NCI-H146 (cell line): ENCODE measurements around the gene PHF1.

ENCODE experiments used
- DNase-seq: peaks from one replicate; lab custom pipeline; 2025; lab: John Stamatoyannopoulos, UW

Gene PHF1

DNA sequence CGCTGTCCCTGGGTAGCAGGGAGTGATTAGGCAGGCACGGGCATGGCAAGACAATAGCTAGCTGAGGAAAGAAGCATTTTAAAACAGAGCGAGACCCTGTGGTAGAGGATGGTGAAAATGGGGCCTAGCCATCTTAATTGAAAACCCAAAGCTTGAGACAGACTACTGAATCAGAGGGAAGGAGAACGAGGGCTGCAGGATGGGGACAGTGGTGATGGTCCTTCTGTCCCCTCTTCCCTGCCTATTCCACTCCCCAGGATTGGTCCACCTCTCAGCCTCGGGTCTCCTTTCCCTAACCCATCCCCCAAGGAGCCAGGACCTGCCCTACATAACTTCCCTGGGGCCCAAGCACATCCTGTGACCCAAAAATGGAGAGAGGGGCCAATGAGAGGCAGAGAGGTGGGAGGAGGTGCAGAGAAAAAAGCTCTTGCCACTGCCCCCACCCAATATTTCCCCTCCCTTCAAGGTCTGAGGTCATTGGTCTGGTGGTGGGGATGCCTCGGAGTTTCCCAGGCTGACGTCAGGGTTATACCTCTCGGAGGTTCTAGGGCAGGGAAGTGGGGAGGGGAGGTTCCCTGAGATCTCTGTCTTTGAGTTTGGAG lies 8.0 kb downstream of the PHF1 start:
- peak; percentile 40 for DNase-seq

DNA sequence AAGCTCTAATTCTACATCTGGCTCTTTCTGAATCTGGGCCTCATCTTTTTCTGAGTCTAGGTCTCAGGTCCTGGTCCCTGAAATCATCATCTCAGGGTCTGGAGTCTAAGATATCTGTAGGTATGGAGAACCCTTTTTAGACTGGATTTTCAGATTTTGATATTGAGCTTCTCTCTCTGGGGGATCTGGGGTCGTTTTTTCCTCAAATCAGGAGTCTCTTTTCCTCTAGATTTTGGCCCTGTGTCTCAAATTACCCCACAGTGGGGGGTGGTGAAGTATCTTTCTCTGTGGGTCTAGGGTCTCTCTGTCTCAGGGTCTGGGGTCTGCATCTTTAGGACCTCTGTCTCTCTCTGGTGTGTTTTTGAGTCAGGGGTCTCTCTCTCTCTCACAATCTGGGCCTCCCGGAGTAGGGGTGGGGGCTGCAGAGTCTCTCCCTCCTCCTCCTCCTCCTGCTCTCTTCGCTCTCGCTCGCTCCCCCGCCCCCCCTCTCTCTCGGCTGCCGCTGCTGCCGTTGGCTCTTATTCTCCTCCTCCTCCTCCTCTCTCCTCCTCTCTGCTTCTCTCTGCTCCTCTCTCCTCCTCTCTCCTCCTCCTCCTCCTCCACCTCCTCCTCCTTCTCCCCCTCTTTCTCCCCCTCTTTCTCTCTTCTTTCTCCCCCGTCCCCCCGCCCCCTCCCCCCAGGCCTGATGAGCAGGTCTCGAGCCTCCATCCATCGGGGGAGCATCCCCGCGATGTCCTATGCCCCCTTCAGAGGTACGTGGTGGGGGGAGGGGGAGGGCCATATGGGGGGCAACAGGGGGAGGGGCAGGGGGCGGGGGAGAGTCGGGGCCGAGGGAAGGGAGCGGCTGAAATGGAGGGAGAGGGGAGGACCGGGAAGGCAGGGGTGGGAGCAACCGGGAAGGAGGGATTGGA lies 9.0 kb downstream of the PHF1 start, which contains the start of gene SYNGAP1:
TSS of gene SYNGAP1 (plus strand) at position 486 of the 911 bp plus-strand sequence. CDS start at position 686, 200 bp downstream.
- DNase-seq: peak; percentile 58

GRCh38 chr6:33420491-33421343 lies 9.9 kb downstream of the PHF1 start:
- DNase-seq: peak; percentile 19

DNA sequence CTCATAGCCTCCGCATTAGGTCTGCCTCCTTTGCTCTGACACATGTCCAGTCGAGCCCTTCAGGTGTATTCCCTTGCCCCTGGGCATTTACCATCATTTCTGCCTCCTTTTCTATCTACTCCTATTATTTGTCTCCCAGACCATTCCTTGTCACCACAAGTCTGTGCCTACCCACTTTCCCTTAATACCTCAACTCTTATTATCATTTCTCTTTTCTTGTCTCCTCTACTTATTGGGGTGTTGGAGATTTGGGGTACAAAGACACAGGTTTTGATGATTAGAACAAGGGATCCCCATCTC lies 10.5 kb downstream of the PHF1 start:
- no peak for DNase-seq

DNA sequence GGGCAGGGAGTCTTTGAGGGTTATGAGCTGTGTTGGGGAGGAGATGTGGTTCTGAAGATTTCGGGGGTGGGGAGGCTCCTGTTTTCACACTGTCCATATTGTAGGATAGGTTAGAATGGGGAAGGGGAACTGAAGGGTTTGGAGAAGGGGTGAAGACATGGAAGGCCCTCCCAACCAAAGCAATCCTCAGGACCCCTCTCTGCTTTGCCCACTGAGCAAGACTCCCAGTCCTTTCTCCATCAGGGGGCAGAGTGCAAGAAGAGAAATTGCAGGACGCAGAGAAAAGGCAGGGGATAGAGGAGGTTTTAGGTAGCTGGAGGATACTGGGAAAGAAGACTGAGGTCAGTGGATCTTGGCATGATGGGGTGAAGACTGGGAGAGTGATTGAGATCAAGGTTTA lies 13.0 kb downstream of the PHF1 start:
- no peak for DNase-seq

DNA sequence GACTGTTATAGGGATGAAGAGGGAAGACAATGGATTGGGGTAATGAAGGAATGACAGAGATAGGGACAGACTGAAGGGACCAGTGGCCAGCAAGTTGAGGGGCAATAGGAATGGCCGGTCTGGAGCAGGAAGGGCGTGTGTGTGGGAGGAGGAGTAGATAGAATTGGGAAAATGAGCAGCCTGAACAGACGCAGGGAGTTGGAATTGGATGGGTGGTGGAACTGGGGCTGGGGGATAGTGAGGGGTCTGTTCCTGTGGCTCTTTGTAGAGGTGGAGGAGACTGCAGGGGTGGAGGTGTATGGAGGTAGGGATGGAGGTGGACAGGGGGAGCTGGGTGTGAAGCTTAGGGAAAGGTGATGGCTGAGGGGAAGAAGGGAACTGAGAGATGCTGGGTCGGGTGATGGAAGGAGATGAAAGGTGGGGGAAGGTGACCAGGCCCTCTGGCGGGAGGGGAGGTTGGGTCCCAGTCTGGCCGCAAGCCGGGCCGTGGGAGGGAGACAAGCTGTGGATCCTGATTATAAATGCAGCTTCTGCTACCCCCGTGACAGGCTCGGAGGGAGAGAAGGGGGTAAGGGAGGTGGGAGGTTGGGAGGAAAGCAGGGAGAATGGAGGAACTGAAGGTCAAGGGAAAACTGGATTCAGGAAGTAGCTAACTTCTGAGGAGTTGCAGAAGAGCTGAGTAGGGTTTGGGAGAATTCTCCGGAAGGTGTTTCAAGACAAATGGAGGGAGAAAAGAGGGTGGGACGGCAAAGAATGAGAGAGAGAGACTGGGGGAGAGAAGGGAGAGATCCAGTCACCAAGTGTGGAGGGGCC lies 14.2 kb downstream of the PHF1 start:
- no peak for DNase-seq

DNA sequence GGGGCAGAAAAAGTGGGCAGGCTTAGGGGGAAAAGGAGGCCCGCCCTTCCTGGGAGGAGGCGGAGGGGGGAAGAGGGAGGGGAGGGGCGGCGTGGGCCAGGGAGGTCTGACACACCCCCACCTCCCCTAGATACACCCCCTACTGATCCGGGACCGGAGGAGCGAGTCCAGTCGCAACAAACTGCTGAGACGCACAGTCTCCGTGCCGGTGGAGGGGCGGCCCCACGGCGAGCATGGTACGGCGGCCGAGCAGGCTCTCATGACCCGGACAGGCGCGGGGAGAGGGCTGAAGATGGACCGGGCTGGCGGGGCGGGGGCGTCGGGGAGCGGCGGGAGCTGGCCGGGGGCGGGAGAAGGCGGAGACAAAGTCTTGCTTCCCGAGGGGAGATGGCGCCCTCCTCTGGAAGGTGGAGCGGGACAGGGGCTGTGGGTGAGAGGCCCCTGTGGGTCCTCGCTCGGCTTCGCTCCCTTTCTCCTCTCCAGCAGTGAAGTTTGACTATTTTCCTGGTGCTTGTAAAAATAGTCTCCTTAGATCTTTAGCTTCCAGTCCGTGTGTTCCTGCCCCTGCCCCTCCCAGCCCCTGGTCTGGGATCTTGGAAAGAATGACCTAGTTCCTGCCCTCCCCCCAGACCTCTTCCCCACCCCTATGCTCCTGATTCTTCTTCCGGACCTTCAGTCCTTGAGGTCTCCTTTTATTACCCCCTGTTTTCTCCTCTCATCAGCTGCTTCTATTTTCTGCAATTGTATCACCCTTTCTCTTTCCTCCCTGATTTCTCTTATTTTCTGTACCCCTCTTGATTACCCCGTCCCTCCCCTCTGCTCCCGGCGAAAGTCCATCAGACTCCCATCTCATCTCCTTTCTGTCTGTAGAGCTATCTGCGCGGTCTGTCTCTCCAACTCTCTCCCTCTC lies 15.1 kb downstream of the PHF1 start:
- DNase-seq: peak; percentile 83

DNA sequence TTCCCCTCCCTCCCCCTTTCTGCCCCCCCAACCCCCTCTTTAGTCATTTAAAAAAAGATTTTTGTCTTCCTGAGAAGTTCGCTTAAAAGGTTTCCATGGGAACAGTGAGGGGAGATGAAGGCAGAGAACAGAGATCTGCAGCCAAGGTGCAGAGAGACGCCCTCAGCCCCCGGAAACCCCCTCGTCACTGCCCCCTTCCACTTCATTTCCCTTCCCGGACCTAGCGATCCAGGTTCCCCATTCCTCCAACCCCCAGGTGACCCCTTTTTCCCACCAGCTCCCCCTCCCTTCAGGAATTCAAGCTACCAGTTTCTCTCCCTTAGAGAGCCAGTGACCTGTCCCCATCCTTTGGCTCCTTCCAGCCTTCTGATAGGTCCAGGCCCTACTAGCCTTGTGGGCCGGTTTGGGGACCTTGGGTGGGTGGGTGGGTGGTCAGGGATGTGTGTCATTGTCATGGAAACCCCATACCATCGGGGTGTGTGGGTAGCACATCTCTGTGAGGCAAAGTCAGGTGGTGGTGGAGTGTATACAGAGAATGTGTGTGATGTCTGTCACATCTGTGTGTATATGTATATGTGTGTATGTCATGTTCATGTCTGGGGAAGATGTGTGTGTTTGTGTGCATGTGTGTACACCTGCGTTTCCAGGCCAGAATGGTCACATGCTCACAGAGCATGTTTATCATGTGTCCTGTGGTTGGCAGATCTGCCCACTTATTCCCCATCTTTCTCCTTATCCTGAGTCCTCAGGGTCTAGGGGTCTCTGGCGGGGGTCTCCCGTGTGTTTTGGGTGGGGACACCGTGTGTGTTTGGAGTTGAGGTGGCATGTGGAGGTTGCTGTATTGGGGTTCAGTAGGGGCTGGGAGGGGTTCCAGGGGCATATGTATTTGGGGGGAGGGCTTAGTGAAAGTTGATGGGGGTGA lies 16.0 kb downstream of the PHF1 start:
- DNase-seq: no peak

- DNase-seq: peak; percentile 29
Observed at GRCh38 chr6:33427585-33428223, 16.9 kb downstream of the PHF1 start.

- DNase-seq: peak; percentile 58
Observed at GRCh38 chr6:33428224-33428965, 17.6 kb downstream of the PHF1 start.

- DNase-seq: no peak
Observed at GRCh38 chr6:33428966-33429749, 18.3 kb downstream of the PHF1 start.

GRCh38 chr6:33429750-33430052 lies 18.9 kb downstream of the PHF1 start:
- DNase-seq: no peak

DNA sequence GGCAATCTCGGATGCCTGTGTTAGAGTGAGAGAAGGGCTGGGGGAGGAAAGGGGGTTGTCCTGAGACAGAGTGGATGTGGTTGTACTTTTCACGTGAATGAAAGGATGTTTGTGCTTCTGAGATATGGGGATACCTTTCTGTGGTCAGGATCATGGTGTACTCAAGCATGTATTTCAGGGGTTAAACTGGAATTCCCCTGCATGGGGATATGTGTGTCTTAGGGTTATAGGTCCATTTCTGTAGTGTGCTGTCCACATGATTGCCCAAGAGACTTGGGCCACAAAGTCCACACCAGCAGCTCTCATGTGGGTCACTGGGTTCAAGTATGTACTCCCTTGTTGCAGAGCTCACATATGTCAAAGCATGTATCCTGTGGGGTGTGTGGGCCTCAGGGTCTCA lies 19.5 kb downstream of the PHF1 start:
- no peak for DNase-seq

GRCh38 chr6:33430991-33431879 lies 20.4 kb downstream of the PHF1 start:
- DNase-seq: peak; percentile 27

- DNase-seq: no peak
Observed at GRCh38 chr6:33431880-33432541, 21.2 kb downstream of the PHF1 start.

- no peak for DNase-seq
Observed at GRCh38 chr6:33432546-33432945, 21.7 kb downstream of the PHF1 start.
